ENCODE data around the gene GJA5. TPM values are rescaled to one million over a fixed set of nuclear protein-coding genes. Genes with fewer than 3 reads are reported as not detected.

The GJA5 gene
- polyA plus RNA-seq, 2 of the 4 experiments (the other 2 are of a cell fraction) = not detected

DNA sequence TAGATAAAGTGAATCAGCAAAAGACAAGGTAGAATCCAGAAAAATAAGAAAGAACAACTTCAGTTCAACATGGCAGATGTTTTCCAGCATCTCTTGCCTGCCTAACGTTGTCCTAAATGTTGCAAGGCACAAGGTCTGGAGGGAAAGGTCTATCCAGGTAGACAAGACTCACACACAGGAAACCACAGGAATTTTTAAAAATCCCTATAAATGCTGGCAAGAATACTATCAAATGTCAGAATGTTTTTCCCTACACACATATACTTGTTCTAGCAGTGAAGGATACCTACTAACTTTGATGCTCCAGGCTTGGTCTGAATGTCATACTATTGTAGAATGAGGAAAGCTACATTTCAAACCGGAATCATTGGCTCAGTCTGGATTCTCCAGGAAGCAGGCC is 10.6 kb downstream of the GJA5 start:
- Histone ChIP-seq H3K9me3 (no peaks in the 10 kb centered on the region), H3K4me3 (no peak overlapping the region), H3K4me2 (no peak overlapping the region), H3K27ac (no peak overlapping the region), H3K4me1 (no peaks in the 10 kb centered on the region)
- ChIA-PET POLR2A (no interaction called here), CTCF (no interaction called here)
- DNase-seq (ENCODE audit: low read depth in 1 of 2, low spot score in 1 of 2) (no peak), ATAC-seq (no peak), FAIRE-seq (no peak)
- TF ChIP-seq CHD4 (IDR thresholded peaks at IDR 0.05; ENCODE audit: borderline replicate concordance) = no peak
- TF ChIP-seq EP300 (IDR thresholded peaks at IDR 0.05) = no peak
- TF ChIP-seq, protein P1, sequence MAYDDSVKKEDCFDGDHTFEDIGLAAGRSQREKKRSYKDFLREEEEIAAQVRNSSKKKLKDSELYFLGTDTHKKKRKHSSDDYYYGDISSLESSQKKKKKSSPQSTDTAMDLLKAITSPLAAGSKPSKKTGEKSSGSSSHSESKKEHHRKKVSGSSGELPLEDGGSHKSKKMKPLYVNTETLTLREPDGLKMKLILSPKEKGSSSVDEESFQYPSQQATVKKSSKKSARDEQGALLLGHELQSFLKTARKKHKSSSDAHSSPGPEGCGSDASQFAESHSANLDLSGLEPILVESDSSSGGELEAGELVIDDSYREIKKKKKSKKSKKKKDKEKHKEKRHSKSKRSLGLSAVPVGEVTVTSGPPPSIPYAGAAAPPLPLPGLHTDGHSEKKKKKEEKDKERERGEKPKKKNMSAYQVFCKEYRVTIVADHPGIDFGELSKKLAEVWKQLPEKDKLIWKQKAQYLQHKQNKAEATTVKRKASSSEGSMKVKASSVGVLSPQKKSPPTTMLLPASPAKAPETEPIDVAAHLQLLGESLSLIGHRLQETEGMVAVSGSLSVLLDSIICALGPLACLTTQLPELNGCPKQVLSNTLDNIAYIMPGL (CRISPR knock-in tag; IDR thresholded peaks at IDR 0.05; ENCODE audit: borderline replicate concordance) = no peak
- no peak for TF ChIP-seq REST (IDR thresholded peaks at IDR 0.05)
- TF ChIP-seq ZFP36 (IDR thresholded peaks at IDR 0.05; ENCODE audit: borderline replicate concordance, partially characterized antibody) = no peak
- TF ChIP-seq CBX2 (IDR thresholded peaks at IDR 0.05; ENCODE audit: borderline replicate concordance, low read depth) = no peak
- 14% methylated on average over 2 of the region's 2 CpGs for WGBS (ENCODE audit: missing lambda C conversion rate)

DNA sequence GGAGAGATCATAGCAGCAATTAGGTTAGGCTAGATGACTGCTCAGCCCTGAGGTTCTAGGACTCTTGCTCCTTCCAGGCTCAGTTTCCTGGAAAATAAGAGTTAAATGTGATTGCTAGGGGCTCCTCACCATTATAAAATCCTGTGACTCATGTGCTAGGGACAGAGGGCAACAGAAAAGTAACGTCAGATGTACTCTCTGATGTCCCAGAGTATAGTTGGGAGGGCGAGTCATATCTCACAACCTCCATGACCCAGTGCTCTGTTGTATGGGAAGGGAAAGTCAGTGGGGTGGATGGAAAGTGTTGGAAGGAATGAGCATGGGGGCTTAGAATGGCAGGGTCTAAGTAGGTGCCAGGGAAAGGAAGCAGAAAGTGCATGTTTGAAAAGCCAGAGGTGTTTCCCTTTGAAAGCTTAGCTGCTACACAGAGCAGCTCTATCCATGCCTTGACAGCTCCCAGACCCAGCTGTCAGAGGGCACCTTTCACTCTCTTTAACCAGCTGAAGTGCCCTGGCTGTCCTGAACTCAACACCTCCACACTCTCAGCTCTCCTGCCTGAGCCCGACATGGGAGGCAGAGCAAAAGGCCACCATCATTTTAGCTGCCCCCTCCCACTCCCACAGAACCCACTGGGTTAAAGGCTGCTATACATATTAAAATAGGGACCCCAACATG is 11.6 kb downstream of the GJA5 start:
- no peak; a peak in 1 of 6 replicates for ATAC-seq
- H3K4me2 ChIP-seq = no peak overlapping the region
- H3K4me3 ChIP-seq = no peak overlapping the region
- TF ChIP-seq CHD2 (IDR thresholded peaks at IDR 0.05; ENCODE audit: low read length, partially characterized antibody) = no peak
- TF ChIP-seq CTCF (IDR thresholded peaks at IDR 0.05) = no peak
- TF ChIP-seq ZNF302 (CRISPR knock-in tag; IDR thresholded peaks at IDR 0.05) = no peak
- no peak for TF ChIP-seq NPAS2 (CRISPR knock-in tag; IDR thresholded peaks at IDR 0.05; ENCODE audit: borderline replicate concordance)
- TF ChIP-seq RAD21 (conservative IDR thresholded peaks at IDR 0.05 in 1 of 2, IDR thresholded peaks at IDR 0.05 in 1 of 2) = no peak
- TF ChIP-seq EP300 (IDR thresholded peaks at IDR 0.05) = no peak
- TF ChIP-seq JUNB (IDR thresholded peaks at IDR 0.05) = no peak
- TF ChIP-seq MAZ (IDR thresholded peaks at IDR 0.05; ENCODE audit: borderline replicate concordance, low read depth, low read length) = no peak
- no peak overlapping the region for H3K27ac ChIP-seq
- H3K4me1 ChIP-seq = no peaks in the 10 kb centered on the region
- WGBS (ENCODE audit: missing lambda C conversion rate) = 12% methylated on average over 3 of the region's 3 CpGs
- H3K9me3 ChIP-seq = no peaks in the 10 kb centered on the region
- ChIA-PET POLR2A (no interaction called here), CTCF (interaction anchor here (1.2 to 1.8 kb wide), 2 partner anchors 28 to 144 kb away, joined by 3 to 5 read pairs; no protein-coding TSS in a partner anchor)
- no peak for DNase-seq (ENCODE audit: low read depth in 1 of 2, low spot score in 1 of 2)
- no peak for FAIRE-seq

- DNase-seq (ENCODE audit: low read depth in 1 of 2, low spot score in 1 of 2) (no peak), ATAC-seq (no peak), FAIRE-seq (no peak)
- Histone ChIP-seq H3K4me1 (no peaks in the 10 kb centered on the region), H3K4me3 (no peak overlapping the region), H3K27ac (no peak overlapping the region), H3K9me3 (no peaks in the 10 kb centered on the region), H3K4me2 (no peak overlapping the region)
- ChIA-PET POLR2A (no interaction called here), CTCF (interaction anchor here (1.2 to 1.8 kb wide), 2 partner anchors 27 to 145 kb away, joined by 3 to 5 read pairs; no protein-coding TSS in a partner anchor)
- TF ChIP-seq FOSL2 (IDR thresholded peaks at IDR 0.05) = no peak
- TF ChIP-seq FOSL2 (CRISPR knock-in tag; IDR thresholded peaks at IDR 0.05) = no peak
- TF ChIP-seq ESRRA (IDR thresholded peaks at IDR 0.05; ENCODE audit: borderline replicate concordance, low read length) = no peak
- TF ChIP-seq E2F6 (IDR thresholded peaks at IDR 0.05; ENCODE audit: borderline replicate concordance, low read depth) = no peak
- TF ChIP-seq NFE2L2 (conservative IDR thresholded peaks at IDR 0.05; ENCODE audit: low read length) = no peak
- TF ChIP-seq POLR2AphosphoS2 (conservative IDR thresholded peaks at IDR 0.05; ENCODE audit: low read length) = no peak
These were observed 12.4 kb downstream of the GJA5 start for GRCh38 chr1:147747966-147748365.

Measured in A549 (cell line).